ENCODE data around the gene ITIH4. TPM values are rescaled to one million over a fixed set of nuclear protein-coding genes. Genes with fewer than 3 reads are reported as not detected.

Gene ITIH4
- total and polyA plus RNA-seq, 2 of the 13 experiments (the other 11 are each of a cell fraction or from before 2014, with no cell fraction given): 2.7 to 5.3 TPM

GRCh38 chr3:52786330-52787215 is 43.9 kb downstream of the ITIH4 start (continued):
- TF ChIP-seq ZNF788 (CRISPR knock-in tag; IDR thresholded peaks at IDR 0.05; ENCODE audit: borderline replicate concordance): peak; percentile 68; the same call in 1 of the 2 replicates
- TF ChIP-seq ZNF574 (CRISPR knock-in tag; IDR thresholded peaks at IDR 0.05): peak; percentile 83; the same call in 1 of the 2 replicates
- 0 out of 2 replicates have a peak, but pooled peaks have one; percentile 54 for TF ChIP-seq ZMAT3 (CRISPR knock-in tag; conservative IDR thresholded peaks at IDR 0.05)
- TF ChIP-seq CERS6 (CRISPR knock-in tag; IDR thresholded peaks at IDR 0.05): no peak
- TF ChIP-seq ZNF362 (CRISPR knock-in tag; IDR thresholded peaks at IDR 0.05; ENCODE audit: borderline replicate concordance): 0 out of 2 replicates have a peak, but pooled peaks have one; percentile 12
- no peak for TF ChIP-seq IRF9 (CRISPR knock-in tag; IDR thresholded peaks at IDR 0.05; ENCODE audit: borderline replicate concordance)
- TF ChIP-seq U2AF1 (optimal IDR thresholded peaks at IDR 0.05; ENCODE audit: low read depth, low read length): no peak
- no peak for TF ChIP-seq RERE (CRISPR knock-in tag; IDR thresholded peaks at IDR 0.05; ENCODE audit: low read depth)
- peak; percentile 47; the same call in 1 of the 2 replicates for TF ChIP-seq TCF7 (IDR thresholded peaks at IDR 0.05; ENCODE audit: low read depth)
- 0 out of 2 replicates have a peak, but pooled peaks have one; percentile 68 for TF ChIP-seq ESRRA (CRISPR knock-in tag; IDR thresholded peaks at IDR 0.05; ENCODE audit: low read depth)
- 0 out of 2 replicates have a peak, but pooled peaks have one; percentile 44 for TF ChIP-seq THAP8 (CRISPR knock-in tag; IDR thresholded peaks at IDR 0.05; ENCODE audit: borderline replicate concordance)

Data from HepG2 (cell line).